Neural progenitor cell (in vitro differentiated cells): Measurements from ENCODE around the gene MIOX. TPM values are rescaled to one million over a fixed set of nuclear protein-coding genes. Genes with fewer than 3 reads are reported as not detected.

ENCODE experiments used
- DNase-seq: peaks from one replicate; pipeline ENCODE4 v3.0.0-alpha.2; 2016; ENCODE audit warnings: low spot score
- H2AFZ ChIP-seq: fragments of 200-600 bp; sonication (generic); replicated peaks from 2 replicates; pipeline ENCODE4 v1.6.1; 2016; ENCODE audit warnings: antibody characterized with exemption
- H3F3A ChIP-seq: fragments of 200-600 bp; sonication (generic); 2 replicates; pipeline ENCODE4 v1.6.1; 2016; ENCODE audit warnings: antibody characterized with exemption, low read depth
- H3K27ac ChIP-seq: fragments of 200-600 bp; sonication (generic); 2 replicates; pipeline ENCODE4 v1.5.1; 2016; ENCODE audit warnings: mild to moderate bottlenecking
- H3K27me3 ChIP-seq: fragments of 200-600 bp; sonication (generic); 2 replicates; pipeline ENCODE4 v1.6.1; 2016; ENCODE audit warnings: mild to moderate bottlenecking, moderate library complexity
- H3K36me3 ChIP-seq: fragments of 200-600 bp; sonication (generic); 2 replicates; pipeline ENCODE4 v1.5.1; 2016
- H3K4me1 ChIP-seq: fragments of 200-600 bp; sonication (generic); 2 replicates; pipeline ENCODE4 v1.6.1; 2016; ENCODE audit warnings: mixed run types
- H3K4me2 ChIP-seq: fragments of 200-600 bp; sonication (generic); 2 replicates; pipeline ENCODE4 v1.6.1; 2016
- H3K4me3 ChIP-seq: fragments of 200-600 bp; sonication (generic); 2 replicates; pipeline ENCODE4 v1.5.1; 2016
- H3K79me2 ChIP-seq: fragments of 200-600 bp; sonication (generic); 2 replicates; pipeline ENCODE4 v1.6.1; 2016; ENCODE audit warnings: low read depth
- H3K9ac ChIP-seq: fragments of 200-600 bp; sonication (generic); 2 replicates; pipeline ENCODE4 v1.6.1; 2016
- H3K9me3 ChIP-seq: fragments of 200-600 bp; sonication (generic); 2 replicates; pipeline ENCODE4 v1.5.1; 2016; ENCODE audit warnings: low read depth
- H4K20me1 ChIP-seq: fragments of 200-600 bp; sonication (generic); 2 replicates; pipeline ENCODE4 v1.6.1; 2016; ENCODE audit warnings: low read depth
- H3K27ac Mint-ChIP-seq: 3 replicates; pipeline ENCODE4 v1.8.0; 2021; ENCODE audit warnings: mixed read lengths
- H3K27me3 Mint-ChIP-seq: 2 replicates; pipeline ENCODE4 v1.8.0; 2022; ENCODE audit warnings: low read depth, mild to moderate bottlenecking, inconsistent platforms, moderate library complexity, mixed read lengths; ENCODE audit not compliant: insufficient read depth
- H3K36me3 Mint-ChIP-seq: 3 replicates; pipeline ENCODE4 v1.8.0; 2021; ENCODE audit warnings: mixed read lengths
- H3K4me1 Mint-ChIP-seq: 3 replicates; pipeline ENCODE4 v1.8.0; 2021; ENCODE audit warnings: mixed read lengths
- H3K4me3 Mint-ChIP-seq: 3 replicates; pipeline ENCODE4 v1.8.0; 2021; ENCODE audit warnings: mild to moderate bottlenecking, moderate library complexity, mixed read lengths
- H3K9me3 Mint-ChIP-seq: 3 replicates; pipeline ENCODE4 v1.8.0; 2020; ENCODE audit warnings: mixed read lengths
- EZH2 ChIP-seq: fragments of 200-600 bp; sonication (generic); IDR thresholded peaks from 2 replicates; pipeline ENCODE4 v1.6.1; 2017; ENCODE audit warnings: antibody characterized with exemption, mild to moderate bottlenecking, moderate library complexity
- EZH2phosphoT487 ChIP-seq: fragments of 200-600 bp; sonication (generic); IDR thresholded peaks from 2 replicates; pipeline ENCODE4 v1.6.1; 2017; ENCODE audit warnings: antibody characterized with exemption
- total RNA-seq: library from RNA; depleted of rRNA; stranded (reverse); fragments of >200 nt; gene quantifications from 2 replicates; pipeline ENCODE4 v1.2.3, GENCODE V29; 2015; ENCODE audit warnings: low replicate concordance
- TF ChIP-seq, protein P1 (sequence below): fragments of 200-600 bp; sonication (generic); IDR thresholded peaks from 2 replicates; pipeline ENCODE4 v1.5.1; 2017; ENCODE audit warnings: antibody characterized with exemption, mild to moderate bottlenecking

The MIOX gene
- total RNA-seq, 1 donor from 2014 or later, result not detected

DNA sequence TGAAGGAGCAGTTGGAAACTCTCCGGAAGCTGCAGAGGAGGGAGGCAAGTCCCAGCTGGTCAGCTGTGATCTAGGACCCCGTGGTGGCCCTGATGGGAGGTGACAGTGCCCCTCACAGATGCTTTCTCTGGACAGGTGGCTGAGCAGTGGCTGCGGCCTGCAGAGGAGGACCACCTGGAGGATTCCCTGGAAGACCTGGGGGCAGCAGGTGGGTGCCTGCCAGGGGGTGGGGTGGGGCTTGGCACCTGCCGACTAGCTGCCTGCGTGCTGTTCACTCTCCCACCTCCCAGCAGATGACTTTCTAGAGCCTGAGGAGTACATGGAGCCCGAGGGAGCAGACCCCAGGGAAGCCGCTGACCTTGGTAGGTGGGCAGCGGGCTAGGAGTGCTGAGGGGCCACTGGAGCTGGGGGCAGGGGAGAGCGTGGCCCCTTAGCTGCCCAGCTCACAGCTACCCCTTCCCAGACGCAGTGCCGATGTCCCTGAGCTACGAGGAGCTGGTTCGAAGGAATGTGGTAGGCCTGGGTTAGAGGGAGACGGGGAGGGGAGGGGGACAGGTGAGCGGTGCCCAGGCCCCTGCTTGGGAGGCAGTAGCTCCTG is 35.6 kb downstream of the MIOX start:
- no peaks in the 10 kb centered on the region for H3K9me3 ChIP-seq
- no peaks in the 10 kb centered on the region for H3K36me3 ChIP-seq
- H3K27me3 ChIP-seq, result peaks cover 12% of the 10 kb centered on the region
- Mint-ChIP-seq H3K4me3 (no peak overlapping the region), H3K9me3 (no peaks in the 10 kb centered on the region), H3K4me1 (peaks cover 9% of the 10 kb centered on the region), H3K36me3 (peaks cover 10% of the 10 kb centered on the region), H3K27ac (no peak overlapping the region), H3K27me3 (peaks cover 15% of the 10 kb centered on the region)
- no peak overlapping the region for H3K27ac ChIP-seq
- H3K4me3 ChIP-seq, result no peak overlapping the region
- no peak overlapping the region for H2AFZ ChIP-seq
- H3K4me1 ChIP-seq, result peaks cover 7% of the 10 kb centered on the region
- no peak overlapping the region for H3K9ac ChIP-seq
- TF ChIP-seq EZH2phosphoT487, result no peak
- TF ChIP-seq, protein P1, sequence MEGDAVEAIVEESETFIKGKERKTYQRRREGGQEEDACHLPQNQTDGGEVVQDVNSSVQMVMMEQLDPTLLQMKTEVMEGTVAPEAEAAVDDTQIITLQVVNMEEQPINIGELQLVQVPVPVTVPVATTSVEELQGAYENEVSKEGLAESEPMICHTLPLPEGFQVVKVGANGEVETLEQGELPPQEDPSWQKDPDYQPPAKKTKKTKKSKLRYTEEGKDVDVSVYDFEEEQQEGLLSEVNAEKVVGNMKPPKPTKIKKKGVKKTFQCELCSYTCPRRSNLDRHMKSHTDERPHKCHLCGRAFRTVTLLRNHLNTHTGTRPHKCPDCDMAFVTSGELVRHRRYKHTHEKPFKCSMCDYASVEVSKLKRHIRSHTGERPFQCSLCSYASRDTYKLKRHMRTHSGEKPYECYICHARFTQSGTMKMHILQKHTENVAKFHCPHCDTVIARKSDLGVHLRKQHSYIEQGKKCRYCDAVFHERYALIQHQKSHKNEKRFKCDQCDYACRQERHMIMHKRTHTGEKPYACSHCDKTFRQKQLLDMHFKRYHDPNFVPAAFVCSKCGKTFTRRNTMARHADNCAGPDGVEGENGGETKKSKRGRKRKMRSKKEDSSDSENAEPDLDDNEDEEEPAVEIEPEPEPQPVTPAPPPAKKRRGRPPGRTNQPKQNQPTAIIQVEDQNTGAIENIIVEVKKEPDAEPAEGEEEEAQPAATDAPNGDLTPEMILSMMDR, result no peak
- no peak for TF ChIP-seq EZH2
- no peak for DNase-seq
- H3K79me2 ChIP-seq, result peaks cover 10% of the 10 kb centered on the region
- H3F3A ChIP-seq, result peaks cover 19% of the 10 kb centered on the region
- H3K4me2 ChIP-seq, result no peak overlapping the region
- peaks cover 28% of the 10 kb centered on the region for H4K20me1 ChIP-seq

DNA sequence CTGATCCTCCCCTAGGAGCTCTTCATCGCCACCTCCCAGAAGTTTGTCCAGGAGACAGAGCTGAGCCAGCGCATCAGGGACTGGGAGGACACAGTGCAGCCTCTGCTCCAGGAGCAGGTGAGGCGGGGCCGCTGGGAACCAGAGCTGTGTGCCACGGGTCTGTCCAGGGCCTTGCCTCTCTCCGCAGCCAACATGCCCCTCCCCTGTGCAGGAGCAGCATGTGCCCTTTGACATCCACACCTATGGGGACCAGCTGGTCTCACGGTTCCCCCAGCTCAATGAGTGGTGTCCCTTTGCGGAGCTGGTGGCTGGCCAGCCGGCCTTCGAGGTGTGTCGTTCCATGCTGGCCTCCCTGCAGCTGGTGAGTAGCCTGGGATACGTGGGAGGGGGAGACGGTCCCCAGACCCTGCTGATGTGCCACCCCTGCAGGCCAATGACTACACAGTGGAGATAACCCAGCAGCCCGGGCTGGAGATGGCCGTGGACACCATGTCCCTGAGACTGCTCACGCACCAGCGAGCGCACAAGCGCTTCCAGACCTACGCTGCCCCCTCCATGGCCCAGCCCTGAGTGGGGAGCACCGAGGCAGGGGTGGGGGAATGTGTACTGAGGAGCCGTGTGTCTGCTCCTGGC is 36.3 kb downstream of the MIOX start:
- Histone ChIP-seq H3K4me3 (no peak overlapping the region), H3K36me3 (no peaks in the 10 kb centered on the region), H3K27ac (no peak overlapping the region), H3K27me3 (peaks cover 18% of the 10 kb centered on the region), H3K4me1 (peaks cover 7% of the 10 kb centered on the region), H3K9me3 (no peaks in the 10 kb centered on the region), H3K79me2 (peaks cover 9% of the 10 kb centered on the region), H3K4me2 (no peak overlapping the region), H4K20me1 (peaks cover 34% of the 10 kb centered on the region), H3K9ac (no peak overlapping the region), H2AFZ (no peak overlapping the region), H3F3A (peaks cover 22% of the 10 kb centered on the region)
- DNase-seq, result no peak
- TF ChIP-seq, protein P1, result no peak
- TF ChIP-seq EZH2, result no peak
- TF ChIP-seq EZH2phosphoT487, result no peak
- Mint-ChIP-seq H3K36me3 (peaks cover 10% of the 10 kb centered on the region), H3K9me3 (no peaks in the 10 kb centered on the region), H3K27me3 (peaks cover 16% of the 10 kb centered on the region), H3K4me1 (peaks cover 12% of the 10 kb centered on the region), H3K4me3 (peak overlapping the region; percentile 55), H3K27ac (no peak overlapping the region)

DNA sequence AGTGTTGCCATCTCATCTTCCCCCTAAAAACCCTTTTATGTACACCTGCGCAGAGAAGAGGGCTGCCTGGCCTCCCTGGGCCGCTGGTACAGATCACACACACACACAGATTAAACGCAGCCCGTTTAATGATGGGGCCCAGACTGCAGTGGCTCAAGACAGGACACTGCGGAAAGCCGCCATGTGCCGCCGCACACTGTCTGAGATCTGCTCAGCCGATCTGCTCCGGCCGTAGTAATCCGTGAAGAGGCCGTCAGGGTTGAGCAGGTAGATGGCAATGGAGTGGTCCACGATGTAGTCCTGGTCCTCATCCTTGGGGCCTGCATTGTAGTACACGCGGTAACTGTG is 36.8 kb downstream of the MIOX start:
- H3K27ac Mint-ChIP-seq, result no peak overlapping the region
- no peaks in the 10 kb centered on the region for H3K9me3 Mint-ChIP-seq
- no peak overlapping the region for H3K27ac ChIP-seq
- peaks cover 23% of the 10 kb centered on the region for H3K27me3 ChIP-seq
- H3K36me3 Mint-ChIP-seq, result peaks cover 10% of the 10 kb centered on the region
- H3K36me3 ChIP-seq, result no peaks in the 10 kb centered on the region
- H3K4me3 Mint-ChIP-seq, result peak overlapping the region; percentile 55
- no peak overlapping the region for H3K9ac ChIP-seq
- peaks cover 12% of the 10 kb centered on the region for H3K4me1 Mint-ChIP-seq
- H4K20me1 ChIP-seq, result peaks cover 39% of the 10 kb centered on the region
- no peak overlapping the region for H3K4me2 ChIP-seq
- H3F3A ChIP-seq, result peaks cover 27% of the 10 kb centered on the region
- peaks cover 7% of the 10 kb centered on the region for H3K4me1 ChIP-seq
- no peak for TF ChIP-seq EZH2
- TF ChIP-seq, protein P1, result no peak
- no peak for TF ChIP-seq EZH2phosphoT487
- H3K9me3 ChIP-seq, result no peaks in the 10 kb centered on the region
- peaks cover 9% of the 10 kb centered on the region for H3K79me2 ChIP-seq
- H3K27me3 Mint-ChIP-seq, result peaks cover 21% of the 10 kb centered on the region
- no peak for DNase-seq
- no peak overlapping the region for H3K4me3 ChIP-seq
- H2AFZ ChIP-seq, result no peak overlapping the region
